GM12875 (cell line): ENCODE results near the gene SLF1.

Source experiments
- H3K4me3 ChIP-seq: one replicate; pipeline ENCODE4 v1.5.1; 2011; ENCODE audit warnings: low read depth, low read length, control low read depth
- TF ChIP-seq, protein P1 (sequence below): IDR thresholded peaks from 2 replicates; pipeline ENCODE4 v1.5.1; 2011; ENCODE audit warnings: low read depth, mild to moderate bottlenecking, control low read depth, inconsistent platforms, low read length, moderate library complexity, borderline replicate concordance; ENCODE audit not compliant: insufficient read depth

Gene SLF1

DNA sequence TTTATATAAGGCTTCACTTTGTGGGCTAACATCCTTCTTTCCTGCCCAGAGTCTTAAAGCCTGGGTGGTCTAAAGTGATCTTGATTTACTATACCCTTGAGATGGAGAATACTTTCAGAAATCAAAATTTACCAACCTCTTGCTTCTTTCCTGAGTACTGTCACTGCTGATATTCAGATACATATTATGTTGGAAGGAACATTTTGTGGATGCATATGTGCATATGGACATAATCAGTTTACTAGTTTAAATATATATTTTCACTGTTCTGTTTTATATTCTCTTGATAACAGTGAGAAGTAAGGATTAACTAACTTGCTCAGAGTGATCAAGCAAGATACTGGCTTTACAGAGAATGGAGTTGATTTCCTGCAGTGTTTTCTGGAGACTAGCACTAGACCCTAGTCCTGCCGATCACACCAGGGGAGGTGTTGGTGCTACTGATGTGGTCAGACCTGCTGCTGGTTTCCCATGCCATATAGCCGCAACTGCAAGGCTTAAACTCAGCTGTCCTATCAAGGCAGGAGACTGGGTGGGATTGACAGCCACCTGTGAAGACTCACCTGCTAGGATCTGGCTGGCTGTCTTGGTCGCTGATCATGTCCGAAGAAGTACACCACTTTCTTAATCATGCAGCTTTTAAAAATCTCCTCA lies 57.6 kb downstream of the SLF1 start:
- H3K4me3 ChIP-seq = no peak overlapping the region
- TF ChIP-seq, protein P1, sequence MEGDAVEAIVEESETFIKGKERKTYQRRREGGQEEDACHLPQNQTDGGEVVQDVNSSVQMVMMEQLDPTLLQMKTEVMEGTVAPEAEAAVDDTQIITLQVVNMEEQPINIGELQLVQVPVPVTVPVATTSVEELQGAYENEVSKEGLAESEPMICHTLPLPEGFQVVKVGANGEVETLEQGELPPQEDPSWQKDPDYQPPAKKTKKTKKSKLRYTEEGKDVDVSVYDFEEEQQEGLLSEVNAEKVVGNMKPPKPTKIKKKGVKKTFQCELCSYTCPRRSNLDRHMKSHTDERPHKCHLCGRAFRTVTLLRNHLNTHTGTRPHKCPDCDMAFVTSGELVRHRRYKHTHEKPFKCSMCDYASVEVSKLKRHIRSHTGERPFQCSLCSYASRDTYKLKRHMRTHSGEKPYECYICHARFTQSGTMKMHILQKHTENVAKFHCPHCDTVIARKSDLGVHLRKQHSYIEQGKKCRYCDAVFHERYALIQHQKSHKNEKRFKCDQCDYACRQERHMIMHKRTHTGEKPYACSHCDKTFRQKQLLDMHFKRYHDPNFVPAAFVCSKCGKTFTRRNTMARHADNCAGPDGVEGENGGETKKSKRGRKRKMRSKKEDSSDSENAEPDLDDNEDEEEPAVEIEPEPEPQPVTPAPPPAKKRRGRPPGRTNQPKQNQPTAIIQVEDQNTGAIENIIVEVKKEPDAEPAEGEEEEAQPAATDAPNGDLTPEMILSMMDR = no peak

DNA sequence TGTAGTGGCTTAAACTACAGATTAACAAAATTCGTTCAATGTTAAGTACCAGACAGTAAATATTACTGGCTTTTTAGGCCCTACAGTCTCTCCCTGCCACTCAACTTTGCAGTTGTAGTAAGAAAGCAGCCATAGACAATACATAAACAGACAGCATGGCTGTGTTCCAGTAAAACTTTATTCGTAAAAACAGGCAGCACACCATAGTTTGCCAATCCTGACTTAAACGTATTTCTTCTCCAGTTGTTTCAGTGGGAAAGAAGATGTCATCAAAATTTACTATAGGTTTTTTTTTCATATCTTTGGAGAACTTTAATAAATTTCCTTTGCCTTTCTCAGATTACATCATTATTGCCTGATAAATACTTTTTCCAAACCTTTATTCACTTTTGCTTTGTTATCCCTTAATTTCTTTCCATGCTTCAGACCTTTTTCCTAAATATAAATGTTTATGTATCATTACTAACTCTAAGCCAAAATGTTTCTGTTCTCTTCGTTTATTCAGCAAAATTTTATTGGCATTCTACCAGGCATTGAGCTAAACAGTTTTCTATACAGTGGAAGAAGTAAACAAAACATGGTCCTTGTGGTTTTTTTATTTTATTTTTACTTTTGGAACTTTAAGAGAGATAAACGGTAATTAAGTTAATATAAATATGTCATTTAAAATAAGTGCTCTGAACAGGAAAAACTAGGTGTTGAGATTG lies 64.5 kb downstream of the SLF1 start:
- TF ChIP-seq, protein P1 = no peak
- H3K4me3 ChIP-seq = no peak overlapping the region

GRCh38 chr5:94689908-94690307 lies 71.4 kb downstream of the SLF1 start:
- TF ChIP-seq, protein P1 = no peak
- H3K4me3 ChIP-seq = no peak overlapping the region

DNA sequence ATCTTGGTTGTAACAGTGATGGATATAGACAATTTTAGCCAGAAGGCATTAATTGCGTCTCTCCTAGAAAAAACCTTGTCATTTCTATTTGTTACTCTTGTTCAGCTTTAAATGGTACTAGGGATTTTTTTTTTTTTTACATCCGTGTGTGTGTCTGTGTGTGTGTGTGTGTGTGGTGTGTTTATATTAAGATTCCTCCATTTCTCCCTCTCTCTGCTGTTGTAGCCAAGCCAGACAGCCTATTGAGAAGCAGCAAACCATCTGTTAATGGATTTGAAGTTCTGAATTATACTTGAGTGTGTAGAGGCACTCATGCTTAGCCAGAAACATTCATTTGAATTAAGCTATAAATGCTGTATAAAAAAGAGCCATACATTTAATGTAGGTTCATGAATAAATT lies 72.3 kb downstream of the SLF1 start:
- no peak overlapping the region for H3K4me3 ChIP-seq
- TF ChIP-seq, protein P1 = no peak

DNA sequence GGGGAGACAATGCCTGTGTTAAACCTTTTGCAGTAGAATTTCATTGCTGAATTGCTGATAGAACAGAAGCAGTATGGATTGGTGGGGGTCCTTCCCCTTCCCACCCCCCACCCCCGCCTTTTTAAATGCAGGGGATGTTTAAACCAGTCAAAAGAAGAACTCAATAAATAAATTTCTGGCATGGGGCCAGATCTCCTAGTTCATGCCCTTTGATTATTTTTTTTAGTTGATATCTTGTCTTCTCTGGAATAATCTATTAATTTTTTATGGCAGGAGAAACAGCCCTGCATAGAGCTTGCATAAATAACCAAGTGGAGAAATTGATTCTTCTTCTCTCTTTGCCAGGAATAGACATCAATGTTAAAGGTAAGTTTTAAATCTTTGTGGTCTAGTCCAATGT lies 72.8 kb downstream of the SLF1 start:
- no peak overlapping the region for H3K4me3 ChIP-seq
- TF ChIP-seq, protein P1 = no peak

DNA sequence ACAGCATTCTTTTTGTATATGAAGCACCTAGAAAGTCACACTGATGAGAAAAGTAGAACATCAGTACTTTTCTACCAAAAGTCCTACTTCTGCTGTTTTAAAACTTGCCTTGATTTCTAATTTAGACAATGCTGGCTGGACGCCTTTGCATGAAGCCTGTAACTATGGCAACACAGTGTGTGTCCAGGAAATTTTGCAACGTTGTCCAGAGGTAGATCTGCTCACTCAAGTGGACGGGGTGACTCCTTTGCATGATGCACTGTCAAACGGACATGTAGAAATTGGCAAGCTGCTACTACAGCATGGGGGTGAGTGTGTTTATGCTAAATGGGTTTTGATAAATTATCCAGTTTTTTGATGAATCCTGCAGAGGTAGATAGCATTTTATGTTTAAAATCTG lies 73.5 kb downstream of the SLF1 start:
- TF ChIP-seq, protein P1 = no peak
- no peak overlapping the region for H3K4me3 ChIP-seq

DNA sequence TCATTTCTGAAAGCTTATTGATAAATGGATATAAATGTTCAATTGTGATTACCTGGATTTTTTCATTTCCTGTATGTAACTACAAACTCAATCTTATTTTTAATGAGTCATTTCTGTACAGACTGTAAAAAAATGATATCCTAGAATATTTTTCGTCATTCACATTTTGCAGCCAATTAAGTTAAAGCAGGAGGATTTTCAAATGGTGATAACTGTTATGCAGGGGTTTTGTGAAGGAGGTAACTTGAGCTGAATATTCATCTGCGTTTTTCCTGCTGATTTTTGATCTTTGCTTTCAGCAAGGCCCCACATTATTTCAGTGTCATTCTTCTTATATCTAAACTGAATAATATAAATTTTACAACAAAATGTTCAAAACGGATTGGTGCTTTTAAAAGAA lies 74.1 kb downstream of the SLF1 start:
- no peak overlapping the region for H3K4me3 ChIP-seq
- TF ChIP-seq, protein P1 = no peak
